Parathyroid adenoma (tissue), 2 donors: ENCODE results near the gene SLC2A4RG.

Experiments used
- H2AFZ ChIP-seq: fragments of 300-600 bp; sonication (generic); one replicate; pipeline ENCODE4 v1.7.0; 2017; ENCODE audit warnings: antibody characterized with exemption, mild to moderate bottlenecking
- H3K27ac ChIP-seq: fragments of 300-600 bp; sonication (generic); one replicate; pipeline ENCODE4 v1.7.0; 2017
- H3K27me3 ChIP-seq: fragments of 300-600 bp; sonication (generic); one replicate; pipeline ENCODE4 v1.7.0; 2017; ENCODE audit warnings: low read length; ENCODE audit not compliant: control insufficient read depth, insufficient read depth
- H3K36me3 ChIP-seq: fragments of 300-600 bp; sonication (generic); one replicate; pipeline ENCODE4 v1.7.0; 2017; ENCODE audit warnings: low read length; ENCODE audit not compliant: control insufficient read depth, insufficient read depth
- H3K4me1 ChIP-seq: fragments of 300-600 bp; sonication (generic); one replicate; pipeline ENCODE4 v1.7.0; 2017; ENCODE audit warnings: control low read depth
- H3K4me2 ChIP-seq: fragments of 300-600 bp; sonication (generic); one replicate; pipeline ENCODE4 v1.7.0; 2017; ENCODE audit warnings: low read length
- H3K4me3 ChIP-seq: fragments of 300-600 bp; sonication (generic); one replicate; pipeline ENCODE4 v1.7.0; 2017; ENCODE audit warnings: low read depth, low read length
- H3K79me2 ChIP-seq: fragments of 300-600 bp; sonication (generic); one replicate; pipeline ENCODE4 v1.7.0; 2017; ENCODE audit warnings: control low read depth
- H3K9ac ChIP-seq: fragments of 300-600 bp; sonication (generic); one replicate; pipeline ENCODE4 v1.7.0; 2017; ENCODE audit warnings: mild to moderate bottlenecking
- H3K9me3 ChIP-seq: fragments of 300-600 bp; sonication (generic); one replicate; pipeline ENCODE4 v1.7.0; 2017; ENCODE audit warnings: low read length; ENCODE audit not compliant: control insufficient read depth
- TF ChIP-seq, protein P1 (sequence below): fragments of 300-600 bp; sonication (generic); IDR thresholded peaks from one replicate; pipeline ENCODE4 v1.7.0; 2017; ENCODE audit warnings: antibody characterized with exemption, mild to moderate bottlenecking
- donor health status: primary hyperparathyroidism.

The SLC2A4RG gene

DNA sequence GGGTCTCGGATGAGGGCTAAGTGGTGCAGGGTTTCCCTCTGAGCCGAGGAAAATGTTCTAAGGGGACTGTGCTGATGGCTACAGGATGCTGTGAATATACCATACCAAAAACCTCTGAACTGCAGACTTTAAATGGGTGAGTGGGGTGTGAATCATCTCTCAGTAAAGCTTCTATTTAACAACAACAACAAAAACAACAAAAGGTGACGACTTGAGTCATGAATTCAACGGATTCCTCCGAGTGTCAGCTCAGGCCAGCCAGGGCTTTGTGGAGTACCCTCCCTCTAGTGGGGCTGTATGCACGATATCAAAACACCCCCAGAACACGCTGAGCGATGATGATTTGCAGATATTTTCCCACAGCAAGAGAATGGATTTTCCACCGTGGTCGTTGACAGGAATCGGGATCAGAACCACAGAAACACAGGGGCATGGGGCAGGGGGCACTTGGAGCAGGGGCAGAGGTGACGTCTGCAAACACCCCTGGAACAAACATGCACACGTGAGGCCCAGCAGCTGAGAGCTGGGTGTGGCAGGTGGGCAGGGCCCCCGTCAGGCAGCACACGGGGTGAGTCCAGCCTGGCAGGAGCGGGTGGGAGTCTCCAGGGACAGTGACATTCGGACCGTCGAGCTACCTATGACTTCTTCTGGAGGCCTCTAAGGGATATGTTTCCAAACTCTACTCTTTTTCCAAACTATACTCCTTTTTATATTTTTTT is 38.6 kb downstream of the SLC2A4RG start:
- no peak overlapping the region for H3K4me3 ChIP-seq
- no peak overlapping the region for H2AFZ ChIP-seq
- H3K9me3 ChIP-seq = no peaks in the 10 kb centered on the region
- H3K27ac ChIP-seq = no peak overlapping the region
- peaks cover 63% of the 10 kb centered on the region for H3K79me2 ChIP-seq
- H3K27me3 ChIP-seq = no peaks in the 10 kb centered on the region
- H3K9ac ChIP-seq = no peak overlapping the region
- no peaks in the 10 kb centered on the region for H3K4me1 ChIP-seq
- no peak overlapping the region for H3K4me2 ChIP-seq
- TF ChIP-seq, protein P1, sequence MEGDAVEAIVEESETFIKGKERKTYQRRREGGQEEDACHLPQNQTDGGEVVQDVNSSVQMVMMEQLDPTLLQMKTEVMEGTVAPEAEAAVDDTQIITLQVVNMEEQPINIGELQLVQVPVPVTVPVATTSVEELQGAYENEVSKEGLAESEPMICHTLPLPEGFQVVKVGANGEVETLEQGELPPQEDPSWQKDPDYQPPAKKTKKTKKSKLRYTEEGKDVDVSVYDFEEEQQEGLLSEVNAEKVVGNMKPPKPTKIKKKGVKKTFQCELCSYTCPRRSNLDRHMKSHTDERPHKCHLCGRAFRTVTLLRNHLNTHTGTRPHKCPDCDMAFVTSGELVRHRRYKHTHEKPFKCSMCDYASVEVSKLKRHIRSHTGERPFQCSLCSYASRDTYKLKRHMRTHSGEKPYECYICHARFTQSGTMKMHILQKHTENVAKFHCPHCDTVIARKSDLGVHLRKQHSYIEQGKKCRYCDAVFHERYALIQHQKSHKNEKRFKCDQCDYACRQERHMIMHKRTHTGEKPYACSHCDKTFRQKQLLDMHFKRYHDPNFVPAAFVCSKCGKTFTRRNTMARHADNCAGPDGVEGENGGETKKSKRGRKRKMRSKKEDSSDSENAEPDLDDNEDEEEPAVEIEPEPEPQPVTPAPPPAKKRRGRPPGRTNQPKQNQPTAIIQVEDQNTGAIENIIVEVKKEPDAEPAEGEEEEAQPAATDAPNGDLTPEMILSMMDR = no peak
- no peaks in the 10 kb centered on the region for H3K36me3 ChIP-seq

DNA sequence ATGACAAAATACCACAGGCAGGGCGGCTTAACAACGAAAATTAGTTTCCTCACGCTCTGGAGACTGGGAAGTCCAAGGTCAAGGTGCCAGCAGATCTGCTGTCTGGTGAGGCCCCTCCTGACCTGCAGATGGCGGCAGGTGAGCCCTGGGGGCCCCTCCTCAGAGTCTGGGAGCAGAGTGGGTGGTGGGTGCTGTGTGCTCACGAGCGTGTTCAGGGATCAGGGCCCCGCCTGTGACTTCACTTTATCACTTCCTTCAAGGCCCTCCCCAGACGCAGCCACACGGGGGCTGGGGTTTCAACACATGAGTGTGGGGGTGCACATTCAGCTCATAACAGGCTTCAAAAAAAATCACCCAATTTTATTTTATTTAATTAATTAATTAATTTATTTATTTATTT is 39.3 kb downstream of the SLC2A4RG start:
- TF ChIP-seq, protein P1 = no peak
- Histone ChIP-seq H3K27ac (no peak overlapping the region), H3K79me2 (peaks cover 58% of the 10 kb centered on the region), H3K9me3 (no peaks in the 10 kb centered on the region), H2AFZ (no peak overlapping the region), H3K27me3 (no peaks in the 10 kb centered on the region), H3K4me1 (no peaks in the 10 kb centered on the region), H3K4me2 (no peak overlapping the region), H3K36me3 (no peaks in the 10 kb centered on the region), H3K4me3 (no peak overlapping the region), H3K9ac (no peak overlapping the region)

- H3K79me2 ChIP-seq = peaks cover 54% of the 10 kb centered on the region
- no peaks in the 10 kb centered on the region for H3K9me3 ChIP-seq
- H3K27ac ChIP-seq = no peak overlapping the region
- H3K4me2 ChIP-seq = no peak overlapping the region
- TF ChIP-seq, protein P1 = no peak
- H3K27me3 ChIP-seq = no peaks in the 10 kb centered on the region
- no peak overlapping the region for H3K4me3 ChIP-seq
- no peaks in the 10 kb centered on the region for H3K4me1 ChIP-seq
- H3K9ac ChIP-seq = no peak overlapping the region
- no peak overlapping the region for H2AFZ ChIP-seq
- H3K36me3 ChIP-seq = no peaks in the 10 kb centered on the region
These were observed 41.6 kb downstream of the SLC2A4RG start for GRCh38 chr20:63781181-63781580.

DNA sequence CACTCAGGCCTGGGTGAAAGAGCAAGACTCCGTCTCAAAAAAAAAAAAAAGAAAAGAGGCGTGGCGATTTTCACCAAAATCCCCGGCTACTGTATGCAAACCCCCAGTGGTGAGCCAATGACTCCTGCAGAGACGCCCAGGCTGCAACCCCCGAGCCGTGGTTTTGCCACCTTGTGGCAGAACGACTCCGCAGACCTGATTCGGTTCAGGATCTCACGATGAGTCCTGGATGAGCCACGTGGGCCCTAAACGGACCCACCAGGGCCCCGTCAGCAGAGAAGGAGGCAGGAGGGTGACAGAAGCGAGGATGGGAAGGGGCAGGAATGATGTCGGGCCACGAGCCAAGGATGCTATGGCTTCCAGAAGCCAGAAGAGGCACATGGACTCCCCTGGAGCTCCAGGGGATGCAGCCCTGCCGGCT is 42.5 kb downstream of the SLC2A4RG start:
- TF ChIP-seq, protein P1 = no peak
- H2AFZ ChIP-seq = no peak overlapping the region
- H3K4me2 ChIP-seq = no peak overlapping the region
- H3K4me3 ChIP-seq = no peak overlapping the region
- no peaks in the 10 kb centered on the region for H3K36me3 ChIP-seq
- H3K27ac ChIP-seq = no peak overlapping the region
- no peaks in the 10 kb centered on the region for H3K9me3 ChIP-seq
- no peaks in the 10 kb centered on the region for H3K4me1 ChIP-seq
- no peak overlapping the region for H3K9ac ChIP-seq
- no peaks in the 10 kb centered on the region for H3K27me3 ChIP-seq
- peaks cover 59% of the 10 kb centered on the region for H3K79me2 ChIP-seq

- Histone ChIP-seq H3K9ac (no peak overlapping the region), H3K27me3 (no peaks in the 10 kb centered on the region), H2AFZ (no peak overlapping the region), H3K4me3 (no peak overlapping the region), H3K27ac (no peak overlapping the region), H3K79me2 (peaks cover 55% of the 10 kb centered on the region), H3K4me1 (no peaks in the 10 kb centered on the region), H3K36me3 (no peaks in the 10 kb centered on the region), H3K9me3 (no peaks in the 10 kb centered on the region), H3K4me2 (no peak overlapping the region)
- TF ChIP-seq, protein P1 = no peak
These were observed 43.0 kb downstream of the SLC2A4RG start for GRCh38 chr20:63782521-63782971.
